GM21381 (cell line): Measurements from ENCODE around the gene SORCS2.
"Not testable (repeated sequence)": the region's sequence is repeated elsewhere in the genome, so short reads cannot be mapped to it uniquely, and the experiment has no call there.

ENCODE experiments used
- ATAC-seq: cut with Tn5 transposase; IDR thresholded peaks from one replicate; pipeline ENCODE4 v1.9.1; 2021; ENCODE audit warnings: mild to moderate bottlenecking, moderate library complexity; ENCODE audit not compliant: unreplicated experiment

SORCS2 gene

GRCh38 chr4:7587433-7588405 lies 395.4 kb downstream of the SORCS2 start:
- ATAC-seq: no peak

DNA sequence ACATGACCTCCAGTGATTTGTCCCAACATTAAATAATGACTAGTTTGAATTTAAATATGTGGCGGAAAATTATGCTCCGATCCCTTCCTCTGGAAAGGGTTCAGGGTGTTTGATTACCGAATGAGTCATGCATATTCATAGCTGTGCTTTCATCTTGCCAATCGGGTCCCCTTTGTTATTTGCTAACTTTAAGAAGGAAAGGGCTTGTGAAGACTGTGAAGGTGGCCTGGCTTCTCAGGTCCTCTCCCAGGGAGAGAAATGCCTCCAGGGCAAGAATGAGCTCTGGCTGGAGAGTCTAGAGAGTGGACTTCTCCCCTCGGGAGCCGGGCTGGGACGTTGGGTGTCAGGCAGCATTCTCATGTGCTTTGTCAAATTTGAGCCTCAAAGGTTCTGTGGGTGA lies 397.9 kb downstream of the SORCS2 start:
- ATAC-seq: no peak

GRCh38 chr4:7590899-7591298 lies 398.6 kb downstream of the SORCS2 start:
- no peak for ATAC-seq

DNA sequence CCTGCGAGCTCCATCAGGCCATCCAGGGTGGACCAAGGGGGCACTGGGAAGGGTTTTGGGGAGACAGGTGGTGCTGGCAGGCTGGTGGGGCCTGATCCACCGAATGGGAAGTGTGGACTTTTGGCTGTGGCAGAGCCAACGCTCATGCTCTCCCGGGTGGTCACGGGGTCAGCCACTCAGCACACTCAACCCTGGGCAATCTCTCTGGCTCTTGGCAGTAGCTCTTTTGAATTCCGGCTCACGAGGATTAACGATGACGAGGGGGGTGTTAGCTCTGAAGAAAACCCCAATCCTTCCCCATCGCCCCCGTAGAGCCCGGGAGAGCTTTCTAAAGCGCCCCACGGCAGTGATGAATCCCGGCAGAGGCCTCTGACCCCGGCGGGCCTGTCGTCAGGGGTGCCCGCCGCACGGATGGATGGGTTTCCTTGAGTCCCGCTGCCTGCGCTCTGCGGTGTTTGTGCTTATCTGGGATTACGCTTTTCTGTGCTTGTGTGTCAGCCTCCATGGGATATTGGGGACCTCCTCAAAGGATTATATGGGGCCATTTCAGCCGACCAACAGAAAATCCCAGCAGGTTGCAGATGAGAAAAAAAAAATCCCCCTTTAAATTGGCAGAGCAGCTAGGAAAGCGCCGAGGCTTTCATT lies 399.2 kb downstream of the SORCS2 start:
- no peak for ATAC-seq

DNA sequence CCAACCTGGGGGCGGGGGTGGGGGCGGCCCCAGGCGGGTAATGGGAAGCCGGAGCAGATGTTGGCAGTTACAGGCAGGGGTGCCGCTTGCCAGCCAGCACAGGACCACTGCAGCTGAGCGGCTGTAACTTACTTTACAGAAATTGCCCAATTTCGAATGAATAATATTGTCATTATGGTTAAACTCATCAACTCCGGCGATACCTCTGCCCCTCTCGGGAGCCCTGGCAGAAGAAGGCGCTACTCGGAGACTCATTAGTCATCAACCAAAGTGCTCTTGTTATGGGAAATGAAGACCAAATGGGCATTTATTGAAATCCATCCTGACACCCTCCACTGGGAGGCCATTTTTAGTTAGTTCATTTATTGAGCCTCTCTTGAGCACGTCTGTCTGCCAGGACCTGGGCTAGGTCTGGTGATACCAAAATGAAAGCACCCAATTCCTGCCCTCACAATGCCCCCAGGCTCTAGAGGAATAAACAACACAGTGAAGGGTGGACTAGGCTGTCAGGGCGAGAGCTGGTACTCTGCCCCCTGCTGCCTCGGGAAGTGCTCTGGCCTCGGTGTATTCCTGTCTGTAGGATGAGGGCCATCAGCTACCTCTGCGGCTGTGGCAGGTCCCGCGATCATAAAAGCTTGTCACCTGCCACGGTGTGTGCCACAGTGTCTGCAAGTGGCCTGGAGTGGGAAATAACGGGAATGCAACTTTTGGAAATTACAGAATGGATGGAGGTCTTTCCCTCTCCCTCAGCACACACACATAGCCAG lies 401.5 kb downstream of the SORCS2 start:
- no peak for ATAC-seq

GRCh38 chr4:7595934-7596461 lies 403.7 kb downstream of the SORCS2 start:
- no peak for ATAC-seq

DNA sequence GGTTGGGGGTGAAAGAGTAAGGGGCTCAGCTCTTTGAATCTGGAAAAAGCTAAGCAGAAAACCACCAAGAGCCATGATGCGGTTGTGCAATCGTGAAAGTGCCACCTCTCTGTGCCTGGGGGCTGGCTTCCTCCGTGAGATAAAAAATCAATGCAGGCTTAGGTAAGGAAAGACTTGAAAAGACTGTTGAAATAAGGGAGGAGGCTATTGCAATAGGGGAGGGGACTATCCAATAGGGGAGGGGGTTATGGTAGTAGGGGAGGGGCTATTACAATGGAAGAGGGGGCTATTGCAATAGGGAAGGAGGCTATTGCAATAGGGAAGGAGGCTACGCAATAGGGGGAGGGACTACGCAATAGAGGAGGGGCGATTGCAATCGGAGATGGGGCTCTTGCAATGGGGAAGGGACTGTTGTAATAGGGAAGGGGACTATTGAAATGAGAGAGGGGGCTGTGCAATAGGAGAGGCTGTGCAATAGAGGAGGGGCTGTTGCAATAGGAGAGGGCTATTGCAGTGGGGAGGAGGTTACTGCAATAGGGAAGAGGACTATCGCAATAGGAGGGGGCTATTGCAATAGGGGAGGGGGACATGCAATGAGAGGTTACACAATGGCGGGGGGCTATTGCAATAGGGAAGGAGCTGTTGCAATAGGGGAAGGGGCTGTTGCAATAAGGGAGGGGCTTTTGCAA lies 404.7 kb downstream of the SORCS2 start:
- ATAC-seq: no peak

DNA sequence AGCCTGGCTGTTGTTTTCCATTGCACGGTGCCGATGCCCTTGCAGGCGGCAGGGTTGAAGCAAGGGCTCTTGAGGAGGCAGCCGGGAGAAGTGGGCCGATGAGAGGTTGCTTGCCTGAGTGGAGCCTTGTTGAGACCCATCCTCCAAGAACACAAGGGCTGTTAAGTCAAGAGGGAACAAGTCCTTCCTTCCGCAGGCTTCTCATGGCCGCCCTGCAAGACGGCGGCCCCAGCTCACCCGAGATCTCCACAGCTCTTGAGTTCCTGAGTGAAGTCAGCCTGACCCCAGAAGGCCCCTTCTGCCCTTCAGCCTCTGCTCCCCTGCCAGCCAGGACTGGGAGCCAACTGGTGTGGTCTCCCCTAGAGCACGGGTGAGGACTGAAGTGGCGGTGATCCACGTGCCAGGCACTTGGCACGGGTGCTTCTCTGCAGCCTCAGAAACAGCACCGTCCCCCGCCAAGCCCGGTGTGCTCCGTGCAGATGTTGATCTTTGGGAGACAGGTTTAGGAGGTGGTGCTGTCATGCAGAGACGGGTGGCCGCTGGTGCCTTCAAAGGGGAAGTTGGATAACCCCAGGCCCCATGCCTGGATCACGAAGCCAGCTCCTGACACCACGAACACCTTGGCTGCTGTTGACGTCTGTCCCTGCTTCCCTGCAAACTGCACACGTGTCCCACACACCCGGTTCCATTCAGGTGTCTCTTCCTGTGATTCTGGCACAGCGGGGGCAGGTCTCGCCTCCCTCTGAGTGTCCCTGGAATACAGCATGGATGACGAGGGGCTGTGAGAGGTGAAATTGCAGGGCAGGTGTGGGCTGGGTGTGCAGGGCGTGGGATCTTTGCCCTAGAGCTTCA lies 406.8 kb downstream of the SORCS2 start:
- ATAC-seq: no peak

DNA sequence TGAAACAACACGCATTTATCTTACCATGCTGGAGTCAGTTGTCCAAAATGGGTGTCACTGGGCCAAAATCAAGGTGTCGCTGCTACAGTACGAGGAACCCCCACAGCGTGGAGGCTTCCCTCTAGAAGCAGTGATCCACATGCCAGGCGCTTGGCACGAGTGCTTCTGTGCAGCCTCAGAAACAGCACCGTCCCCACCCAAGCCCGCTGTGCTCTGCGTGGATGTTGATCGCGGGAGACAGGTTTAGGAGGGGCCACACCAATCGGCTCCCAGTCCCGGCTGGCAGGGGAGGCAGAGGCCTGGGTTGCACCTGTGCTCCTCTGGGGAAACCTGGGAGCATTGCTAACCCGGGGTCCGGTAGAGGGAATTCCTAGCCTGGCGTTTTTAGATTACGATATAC lies 407.9 kb downstream of the SORCS2 start:
- no peak for ATAC-seq

DNA sequence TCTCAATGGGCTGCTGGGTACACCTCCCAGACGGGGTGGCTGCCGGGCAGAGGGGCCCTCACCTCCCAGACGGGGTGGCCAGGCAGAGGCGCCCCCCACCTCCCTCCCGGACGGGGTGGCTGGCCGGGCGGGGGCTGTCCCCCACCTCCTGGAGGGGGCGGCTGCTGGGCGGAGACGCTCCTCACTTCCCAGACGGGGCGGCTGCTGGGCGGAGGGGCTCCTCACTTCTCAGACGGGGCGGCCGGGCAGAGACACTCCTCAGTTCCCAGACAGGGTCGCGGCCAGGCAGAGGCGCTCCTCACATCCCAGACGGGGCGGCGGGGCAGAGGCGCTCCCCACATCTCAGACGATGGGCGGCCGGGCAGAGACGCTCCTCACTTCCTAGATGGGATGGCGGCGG lies 409.8 kb downstream of the SORCS2 start:
- ATAC-seq: not testable (repeated sequence)

DNA sequence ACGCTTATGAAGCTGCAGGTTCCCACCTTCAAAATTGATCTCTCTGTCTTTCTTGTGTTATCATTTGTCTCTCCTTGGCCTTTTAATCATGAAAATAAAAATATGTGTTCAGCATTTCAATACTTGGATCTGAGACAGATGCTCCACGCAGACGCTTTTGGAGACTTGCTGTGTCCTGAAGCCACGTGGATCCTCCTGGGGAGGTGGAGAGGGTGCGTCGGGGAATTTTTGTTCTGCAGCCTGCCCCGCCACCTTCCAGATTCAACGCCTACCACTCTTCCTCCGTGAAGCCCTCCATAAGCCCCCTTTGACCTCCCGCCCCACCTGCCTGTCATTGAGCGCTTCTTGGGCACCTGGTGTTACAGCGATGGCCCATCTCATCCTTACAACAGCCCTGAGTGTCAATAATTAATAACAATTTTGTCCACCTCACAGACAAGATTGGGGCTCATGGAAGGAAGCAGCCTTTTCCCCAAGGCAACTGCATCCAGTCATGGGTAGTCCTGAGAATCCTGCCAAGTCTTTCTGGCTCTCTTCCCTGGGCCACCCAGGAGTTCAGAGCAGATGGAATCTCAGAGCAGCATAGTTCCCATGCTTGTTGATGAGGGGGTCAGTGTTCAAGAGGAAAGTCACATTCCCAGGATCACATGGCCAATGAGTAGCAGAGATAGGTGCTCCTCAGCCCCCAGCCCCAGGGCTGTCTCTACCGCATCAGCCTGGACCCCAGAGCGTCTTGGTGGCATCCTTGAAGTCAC lies 415.0 kb downstream of the SORCS2 start:
- ATAC-seq: no peak

DNA sequence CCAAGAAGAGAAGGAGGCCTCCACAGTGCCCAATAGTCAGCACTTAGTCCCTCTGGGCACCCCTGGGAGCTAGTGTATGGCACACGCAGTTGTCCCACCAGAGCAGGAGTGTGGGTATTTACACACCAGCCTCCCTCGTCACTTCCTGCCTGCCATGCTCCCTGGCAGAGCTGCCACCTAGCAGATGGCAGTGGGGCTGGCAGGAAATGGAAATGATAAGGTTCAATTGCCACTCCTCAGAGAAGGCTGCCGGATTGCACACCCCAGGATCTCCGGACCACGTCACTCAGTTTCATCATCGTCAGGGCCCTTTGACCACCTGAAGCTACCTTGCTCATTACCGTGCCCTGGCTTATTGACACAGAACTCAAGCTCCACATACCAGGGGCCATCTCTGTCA lies 415.7 kb downstream of the SORCS2 start:
- no peak for ATAC-seq

DNA sequence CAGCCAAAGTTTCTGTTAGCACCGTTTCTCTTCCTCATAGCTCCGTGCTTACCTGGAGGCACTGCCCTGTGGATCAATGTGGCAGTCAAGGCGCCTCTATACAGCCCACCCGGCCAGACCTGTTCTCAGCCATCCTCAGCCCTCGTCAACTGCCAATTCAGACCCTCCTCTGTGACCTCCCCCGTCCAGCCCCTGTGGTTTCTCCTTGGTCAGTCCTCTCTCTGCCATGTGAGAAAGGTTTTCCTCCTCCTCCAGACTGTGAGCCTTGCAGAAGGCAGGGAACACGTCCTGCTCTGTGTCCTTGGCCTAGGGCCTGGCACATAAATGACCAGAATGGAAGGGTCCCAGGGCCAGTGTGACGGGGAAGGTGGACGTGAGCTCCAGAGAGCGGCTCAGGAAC lies 417.0 kb downstream of the SORCS2 start:
- ATAC-seq: no peak

DNA sequence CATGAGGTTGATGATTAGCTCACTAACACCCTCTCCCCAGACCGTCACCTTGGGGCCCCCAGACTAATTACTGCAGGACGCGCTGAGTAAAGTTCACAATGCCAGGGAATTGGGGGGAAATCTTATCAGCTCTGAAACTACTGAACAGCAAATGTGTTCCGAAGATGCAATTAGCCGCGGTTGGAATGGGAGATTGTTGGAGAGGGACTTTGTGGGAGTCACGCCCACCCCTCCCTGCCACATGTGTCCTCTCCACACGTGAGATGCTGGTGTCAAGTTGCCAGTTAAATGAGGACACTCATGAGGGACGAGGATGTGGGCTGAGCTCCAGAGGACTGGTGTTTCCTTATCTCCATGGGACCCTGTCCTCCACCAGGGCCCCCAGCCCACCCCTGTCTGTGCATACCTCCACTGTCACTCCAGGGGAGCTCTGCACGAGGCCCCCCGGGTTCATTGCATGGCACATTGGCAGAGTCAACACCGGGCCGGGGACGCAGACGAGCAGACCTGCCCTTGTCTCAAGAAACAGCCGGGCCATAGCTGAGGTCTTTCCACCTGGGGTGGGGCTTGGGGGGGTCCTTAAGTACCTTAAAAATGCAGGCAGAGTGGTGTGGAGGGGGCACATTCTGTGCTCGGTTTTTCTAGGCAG lies 417.8 kb downstream of the SORCS2 start:
- ATAC-seq: no peak

DNA sequence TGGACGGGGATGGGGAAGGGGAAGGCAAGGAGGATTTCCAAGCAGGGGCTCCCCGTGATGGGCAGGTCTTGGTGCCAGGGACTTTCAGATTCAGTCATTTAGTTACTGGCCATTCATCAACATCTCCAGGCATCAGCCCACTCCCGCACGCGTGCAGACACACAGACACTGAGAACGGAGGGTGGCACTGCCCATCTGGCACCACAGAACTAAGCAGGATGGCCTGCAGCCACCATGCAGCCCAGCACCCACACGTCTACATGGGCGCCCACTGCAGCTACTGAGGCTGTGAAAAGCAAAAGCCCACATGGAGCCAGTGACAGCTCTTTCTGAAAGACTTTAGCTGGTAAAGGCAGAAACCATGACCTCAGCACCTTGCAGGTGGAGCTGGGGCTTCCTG lies 418.5 kb downstream of the SORCS2 start:
- no peak for ATAC-seq

DNA sequence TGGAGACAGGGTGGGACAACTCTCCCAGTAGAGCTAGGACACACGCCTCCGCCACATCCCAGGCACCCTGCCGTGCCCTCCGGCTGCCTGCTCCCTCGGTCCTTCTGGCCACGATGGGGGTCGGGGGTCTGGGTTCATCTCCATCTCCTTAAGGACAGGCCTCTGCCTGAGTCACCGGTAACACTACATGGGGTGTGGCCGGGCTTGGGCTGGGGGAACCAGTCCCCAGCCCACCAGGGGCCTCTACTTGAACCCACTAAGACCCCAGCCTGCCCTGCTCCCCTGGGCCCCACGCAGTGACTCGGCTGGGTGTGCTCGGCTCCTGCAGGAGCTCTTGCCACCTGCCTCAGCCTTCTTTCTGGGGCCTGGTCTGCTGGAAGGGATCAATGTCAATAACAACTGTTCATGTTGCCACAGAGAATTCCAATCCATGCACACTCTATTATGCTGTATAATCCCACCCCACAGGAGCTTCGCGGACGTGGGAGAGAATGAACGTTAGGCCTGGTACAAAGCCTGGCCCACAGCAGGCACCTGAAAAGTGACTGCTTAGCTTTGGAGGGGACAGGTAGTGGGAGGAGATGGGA lies 420.1 kb downstream of the SORCS2 start:
- ATAC-seq: no peak

- no peak for ATAC-seq
Measured at GRCh38 chr4:7614350-7614949, 422.1 kb downstream of the SORCS2 start.

DNA sequence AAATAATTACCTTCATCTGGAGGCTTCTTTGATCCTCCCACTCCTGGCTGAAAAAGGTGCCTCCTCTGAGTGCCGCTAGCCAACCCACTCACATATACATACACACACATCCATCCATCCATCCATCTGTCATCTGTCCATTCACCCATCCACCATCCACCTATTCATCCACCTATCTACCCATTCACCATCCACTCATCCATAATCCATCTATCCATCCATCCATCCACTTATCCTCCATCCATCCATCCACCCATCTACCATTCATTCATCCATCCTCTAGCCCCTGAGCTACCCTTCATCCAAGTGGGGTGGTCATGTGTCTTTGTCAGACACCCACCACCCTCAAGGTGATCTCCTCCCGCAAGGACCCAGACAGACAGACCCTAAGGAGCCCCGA lies 423.9 kb downstream of the SORCS2 start:
- ATAC-seq: no peak
